Left renal cortex interstitium (tissue), 4 donors: ENCODE data around the gene SLC25A33. TPM values are rescaled to one million over a fixed set of nuclear protein-coding genes. Genes with fewer than 3 reads are reported as not detected.
"Not testable (repeated sequence)": the region's sequence is repeated elsewhere in the genome, so short reads cannot be mapped to it uniquely, and the experiment has no call there.

Experiments
- DNase-seq, 4 donors: peaks; one replicate each; pipeline ENCODE4 v3.0.0-alpha.2; 2013; ENCODE audit warnings: low read depth in 4 of 4, low spot score in 2 of 4, missing footprints in 1 of 4
- polyA plus RNA-seq, 4 donors: library from polyadenylated mRNA; unstranded; fragments of 120-200 nt; gene quantifications; one replicate each; pipeline ENCODE4 v1.2.1, GENCODE V29; 2013; ENCODE audit not compliant: insufficient read length in 4 of 4

Gene SLC25A33
- polyA plus RNA-seq, 4 donors, result 4.2 to 5.2 (median 4.3) TPM

DNA sequence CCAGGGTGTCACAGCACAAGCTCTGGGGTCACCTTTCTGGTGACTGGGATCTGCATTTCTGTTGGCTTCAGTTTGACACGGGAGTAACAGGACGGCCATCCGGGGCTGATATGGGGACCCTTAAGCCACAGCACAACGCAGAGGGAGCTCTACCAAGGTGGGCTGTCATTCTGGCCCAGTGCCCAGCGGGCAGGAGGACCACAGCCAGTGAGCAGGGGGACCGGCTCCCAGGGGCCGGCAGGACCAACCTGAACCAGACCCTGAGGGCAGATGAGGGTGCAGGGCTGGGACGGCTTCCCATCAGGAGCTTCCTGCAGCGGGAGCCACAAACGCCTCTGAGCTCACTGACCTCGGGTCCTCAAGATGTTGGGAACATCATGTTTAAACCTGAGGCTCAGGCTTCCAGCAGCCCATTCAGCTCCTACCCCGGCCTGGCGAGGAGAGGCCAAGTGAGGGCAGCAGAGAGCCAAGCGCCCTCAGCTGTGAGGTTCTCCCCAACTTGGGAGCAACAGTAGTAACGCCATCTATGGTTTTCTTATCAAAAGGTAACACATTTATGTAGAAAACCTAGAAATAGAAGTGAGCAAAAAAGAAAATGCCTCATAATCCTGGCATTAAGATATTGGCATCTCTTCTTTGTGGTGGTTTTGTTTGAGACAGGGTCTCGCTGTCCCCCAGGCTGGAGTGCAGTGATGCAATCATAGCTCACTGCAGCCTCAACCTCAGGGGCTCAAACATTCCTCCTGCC, 76.2 kb downstream of the SLC25A33 start:
- no peak for DNase-seq

DNA sequence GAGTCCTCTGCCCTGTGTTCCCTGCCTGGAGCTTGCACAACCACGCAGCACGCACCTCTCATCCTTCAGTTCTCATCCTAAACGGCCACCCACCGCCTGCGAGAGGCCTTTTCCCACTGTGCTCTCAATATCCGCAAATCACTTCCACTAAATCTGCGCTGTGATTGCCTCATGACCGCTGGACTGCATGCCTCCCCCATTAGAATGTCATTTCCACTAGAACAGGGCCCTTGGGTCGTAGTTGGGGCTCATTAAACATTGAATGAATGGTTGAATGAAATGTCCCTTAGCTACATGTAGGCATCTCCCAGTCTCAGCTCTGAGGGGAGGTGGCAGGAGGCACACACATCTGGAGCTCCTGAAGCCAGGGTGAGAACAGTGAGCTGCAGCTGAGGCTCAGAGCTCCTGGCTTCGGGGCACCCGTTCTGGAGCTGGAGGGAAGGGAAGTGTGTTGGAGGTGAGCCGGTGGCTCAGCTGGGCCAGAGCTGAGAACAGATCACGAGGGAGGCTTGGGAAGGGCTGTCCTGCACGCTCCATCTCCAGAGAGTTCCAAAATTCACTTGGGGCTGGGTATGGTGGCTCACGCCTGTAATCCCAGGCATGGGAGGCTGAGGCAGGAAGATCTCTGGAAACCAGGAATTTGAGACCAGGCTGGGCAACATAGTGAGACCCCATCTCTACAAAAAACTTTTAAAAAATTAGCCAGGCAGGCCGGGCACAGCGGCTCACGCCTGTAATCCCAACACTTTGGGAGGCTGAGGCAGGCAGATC, 79.8 kb downstream of the SLC25A33 start:
- no peak for DNase-seq

DNA sequence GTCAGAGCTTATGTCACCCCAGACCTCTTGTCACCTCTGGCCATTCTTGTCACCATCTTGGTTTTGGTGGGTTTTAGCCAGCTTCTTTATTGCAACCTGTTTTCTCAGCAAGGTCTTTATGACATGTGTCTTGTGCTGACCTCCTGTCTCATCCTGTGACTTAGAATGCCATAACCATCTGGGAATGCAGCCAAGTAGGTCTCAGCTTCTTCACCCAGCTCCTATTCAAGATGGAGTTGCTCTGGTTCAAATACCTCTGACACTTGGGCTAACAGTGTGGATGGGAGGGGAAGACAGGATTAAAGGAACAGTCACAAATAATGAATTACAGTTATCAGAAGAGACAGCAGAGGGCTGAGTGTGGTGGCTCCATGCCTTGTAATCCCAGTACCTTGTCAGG, 81.8 kb downstream of the SLC25A33 start:
- no peak for DNase-seq

DNA sequence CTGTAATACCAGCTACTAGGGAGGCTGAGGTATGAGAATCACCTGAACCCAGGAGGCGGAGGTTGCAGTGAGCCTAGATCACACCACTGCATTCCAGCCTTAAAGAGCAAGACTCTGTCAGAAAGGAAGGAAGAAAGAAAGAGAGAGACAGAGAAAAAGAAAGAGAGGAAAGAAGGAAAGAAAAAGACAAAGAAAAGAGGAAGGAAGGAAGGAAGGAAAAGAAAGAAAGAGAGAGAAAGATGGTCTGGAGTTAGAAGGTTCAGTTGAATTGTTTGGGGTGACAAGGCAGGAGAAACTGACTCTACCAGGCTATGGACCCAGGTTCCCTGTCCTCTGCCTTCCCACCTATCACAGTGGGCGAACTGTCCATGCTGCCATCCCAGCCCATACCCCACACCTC, 84.8 kb downstream of the SLC25A33 start:
- no peak for DNase-seq

DNA sequence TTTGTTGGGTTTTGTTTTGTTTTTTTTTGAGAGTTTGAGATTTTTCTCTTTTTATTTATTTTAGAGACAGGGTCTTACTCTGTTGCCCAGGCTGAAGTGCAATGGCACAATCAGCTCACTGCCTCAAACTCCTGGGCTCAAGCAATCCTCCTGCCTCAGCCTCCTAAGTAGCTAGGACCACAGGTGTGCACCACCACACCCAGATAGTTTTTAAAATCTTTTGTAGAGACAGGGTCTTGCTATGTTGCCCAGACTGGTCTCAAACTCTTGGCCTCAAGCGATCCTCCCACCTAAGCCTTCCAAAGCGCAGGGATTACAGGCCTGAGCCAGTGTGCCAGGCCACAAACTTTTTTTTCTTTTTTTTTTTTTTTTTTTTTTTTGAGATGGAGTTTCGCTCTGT, 85.8 kb downstream of the SLC25A33 start:
- DNase-seq, result not testable (repeated sequence)

DNA sequence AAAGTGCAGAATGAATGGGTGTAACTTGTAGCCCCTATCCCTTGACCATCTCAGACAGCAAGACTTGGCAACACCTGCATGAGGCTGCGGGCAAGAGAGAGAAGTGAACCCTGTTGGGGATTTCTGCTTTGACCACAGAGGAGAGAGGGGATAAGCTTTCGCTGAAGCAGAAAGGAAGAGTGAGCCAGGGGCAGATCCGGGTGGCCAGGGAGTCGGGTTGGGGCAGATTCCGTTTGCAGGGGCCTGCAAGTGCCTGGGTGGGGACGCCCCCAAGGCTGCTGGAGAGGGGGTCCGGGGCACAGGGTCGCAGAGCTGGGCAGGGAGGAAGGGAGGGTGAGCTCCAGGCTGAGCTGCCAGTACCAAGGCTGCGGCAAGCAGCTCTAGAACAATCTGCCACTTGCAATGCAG, 86.9 kb downstream of the SLC25A33 start:
- no peak for DNase-seq

DNA sequence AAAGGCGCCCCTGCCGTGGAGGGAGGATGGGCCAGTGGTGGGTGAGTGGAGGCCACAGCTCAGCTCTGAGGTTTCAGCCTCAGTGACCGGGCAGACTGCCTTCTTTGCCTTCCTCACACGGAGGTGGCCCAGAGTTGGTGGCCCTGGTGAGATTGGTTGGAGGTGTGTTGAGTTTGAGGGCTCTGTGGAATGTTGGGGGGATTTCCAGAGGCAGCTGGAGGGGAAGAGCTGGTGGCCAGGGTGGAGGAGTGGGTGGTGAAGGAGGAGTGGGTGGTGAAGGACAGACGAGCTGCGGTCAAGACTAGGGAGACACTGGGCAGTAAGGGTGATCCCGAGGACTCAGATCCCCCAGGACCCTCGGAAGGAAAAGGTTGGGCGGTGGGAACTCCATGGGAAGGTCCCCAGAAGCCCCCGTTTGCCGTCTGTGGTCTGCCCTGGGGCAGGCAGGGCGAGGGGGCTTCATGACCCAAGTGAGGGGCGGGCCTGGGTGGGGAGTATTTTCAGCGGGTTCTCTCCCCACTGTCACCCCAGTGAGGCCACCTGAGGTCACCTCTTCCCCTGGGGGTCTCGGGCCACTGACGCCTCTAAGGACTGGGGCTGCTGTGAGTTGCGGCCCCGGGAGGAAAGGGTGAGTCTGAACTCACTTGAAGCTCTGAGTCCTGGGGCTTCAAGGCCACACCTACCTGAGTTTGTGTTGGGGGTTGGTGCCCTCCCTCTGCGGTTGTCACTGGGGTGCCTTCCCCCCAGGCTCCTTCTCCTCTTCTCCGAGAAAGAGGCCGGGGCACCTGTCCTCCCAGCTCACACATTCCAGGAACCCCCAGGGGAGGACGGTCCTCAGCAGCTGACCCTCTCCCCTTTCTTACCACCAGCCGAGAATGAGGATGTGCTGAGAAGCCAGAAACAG, 89.5 kb downstream of the SLC25A33 start:
- no peak for DNase-seq

DNA sequence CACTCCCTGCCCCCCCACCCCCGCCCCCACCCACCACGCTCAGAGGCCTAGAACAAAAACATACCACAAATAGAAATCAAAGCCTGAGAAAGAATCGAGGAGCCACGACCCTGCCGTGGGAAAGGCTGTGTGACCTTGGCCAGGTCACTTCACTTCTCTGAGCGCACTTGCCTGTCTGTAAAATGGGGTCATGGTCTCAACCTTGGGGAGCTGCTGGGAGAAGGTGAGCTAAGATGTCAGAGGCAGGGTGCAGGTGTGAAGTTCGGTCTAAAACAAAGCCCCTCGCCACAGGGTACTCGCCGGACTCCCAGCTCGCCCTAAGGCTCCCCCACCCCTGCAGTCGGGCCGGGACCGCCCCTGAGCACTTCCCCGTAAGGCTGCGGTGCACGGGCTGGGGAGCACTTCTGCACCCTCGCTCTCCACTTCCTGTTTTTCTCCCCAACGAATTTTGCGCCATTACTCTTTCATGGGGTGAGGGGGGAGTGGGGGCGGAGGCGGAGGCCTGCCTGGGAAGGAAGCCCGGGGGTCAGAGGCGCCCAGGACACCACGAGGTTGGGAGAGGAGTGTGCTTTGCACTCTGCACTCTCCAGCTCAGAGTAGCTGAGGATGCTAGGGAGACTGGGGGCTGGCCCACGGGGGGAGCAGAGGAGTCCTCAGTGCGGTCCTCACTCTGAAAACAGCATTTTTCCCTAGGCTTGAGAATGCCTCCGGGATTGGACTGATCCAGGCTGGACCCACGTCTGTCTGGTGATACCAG, 90.4 kb downstream of the SLC25A33 start:
- no peak for DNase-seq

DNA sequence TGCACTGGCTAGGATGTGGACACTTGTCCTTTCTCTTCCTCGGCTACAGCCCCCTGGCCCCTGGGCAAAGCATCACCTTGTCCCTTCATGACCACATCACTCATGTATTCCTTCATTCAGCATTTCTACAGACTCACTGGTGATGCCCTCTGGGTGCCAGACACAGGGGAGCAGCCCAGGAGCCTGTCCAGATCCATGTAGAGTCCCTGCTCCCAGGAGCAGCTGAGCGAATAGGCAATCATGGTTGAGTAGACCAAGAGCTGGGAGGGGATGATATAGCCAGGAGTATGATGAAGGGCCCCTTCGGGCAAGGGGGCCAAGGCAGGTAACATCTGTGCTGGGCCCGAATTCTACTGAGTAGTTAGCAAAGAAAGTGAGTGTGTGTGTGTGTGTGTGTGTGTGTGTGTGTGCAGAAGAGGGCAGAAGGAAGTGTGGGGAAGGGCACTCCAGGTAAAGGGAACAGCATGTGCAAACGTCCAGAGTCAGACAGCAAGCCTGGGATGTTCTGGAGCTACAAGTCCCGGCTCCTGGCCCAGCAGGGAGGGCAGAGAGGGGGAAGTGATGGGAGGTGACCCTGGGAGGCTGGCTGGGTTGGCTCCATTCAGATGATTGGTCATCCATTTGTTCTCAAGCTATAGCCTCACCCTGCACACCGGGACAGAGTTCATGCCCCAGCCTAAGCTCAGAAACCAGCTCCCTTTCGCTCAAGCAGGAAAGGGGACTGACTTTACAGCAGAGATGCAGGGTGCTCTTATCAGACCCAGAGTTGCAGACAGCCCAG, 91.3 kb downstream of the SLC25A33 start:
- no peak for DNase-seq

DNA sequence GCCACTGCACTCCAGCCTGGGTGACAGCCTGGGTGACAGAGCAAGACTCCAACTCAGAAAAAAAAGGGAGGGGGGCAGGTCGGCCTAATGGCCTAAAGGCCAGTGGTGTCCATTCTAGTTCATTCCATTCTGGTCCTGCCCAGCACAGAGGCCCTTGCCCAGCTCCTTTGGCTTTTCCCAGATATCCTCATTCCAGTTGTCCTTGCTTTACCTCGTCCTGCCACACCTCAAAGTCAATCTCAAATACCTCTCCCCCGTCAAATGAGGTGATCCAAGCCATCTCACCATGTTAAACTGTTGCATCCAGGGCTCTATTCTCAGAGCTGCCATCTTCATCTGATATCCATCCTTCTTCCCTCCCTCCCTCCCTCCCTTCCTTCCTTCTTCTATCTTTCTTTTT, 92.3 kb downstream of the SLC25A33 start:
- no peak for DNase-seq

DNA sequence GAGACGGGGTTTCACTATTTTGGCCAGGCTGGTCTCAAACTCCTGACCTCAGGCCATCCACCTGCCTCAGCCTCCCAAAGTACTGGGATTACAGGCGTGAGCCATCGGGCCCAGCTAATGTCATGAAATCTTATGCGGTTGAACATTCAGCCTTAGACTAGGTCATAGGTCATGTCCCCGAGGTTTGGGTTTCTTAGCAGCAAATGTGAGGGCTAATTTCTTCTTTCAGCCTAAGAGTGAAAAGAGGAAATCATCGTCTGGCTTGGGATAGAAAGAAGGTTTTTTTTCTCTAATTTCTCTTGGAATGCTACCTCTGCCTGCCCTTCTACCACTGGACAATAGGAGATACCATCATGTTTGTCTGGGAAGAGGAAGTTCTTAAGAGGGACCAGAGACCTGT, 94.2 kb downstream of the SLC25A33 start:
- no peak for DNase-seq

DNA sequence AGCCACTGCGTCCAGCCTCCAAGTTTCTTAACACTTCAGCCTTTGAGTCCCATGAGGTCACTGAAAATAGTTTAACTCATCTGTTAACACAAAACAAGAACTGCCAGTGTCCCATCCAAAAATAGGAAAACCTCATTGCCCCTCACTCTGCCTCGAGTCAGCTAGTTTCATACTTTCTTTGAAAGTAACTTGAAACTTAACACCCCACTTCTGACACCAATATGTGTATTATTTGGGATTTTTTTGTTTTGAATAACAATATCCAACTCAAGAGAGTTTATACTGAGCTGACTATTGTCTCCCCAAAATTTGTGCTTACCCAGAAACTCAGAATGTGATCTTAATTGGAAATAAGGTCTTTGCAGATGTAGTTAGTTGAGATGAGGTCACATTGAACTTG, 95.3 kb downstream of the SLC25A33 start:
- DNase-seq, result no peak

Other genes starting within 250 kb of the SLC25A33 start
- gene SPSB1, start 246.6 kb upstream of the SLC25A33 start, polyA plus RNA-seq, result 10 to 100 TPM; 11.0 to 14.0 (median 11.4) TPM
- 10 to 100 TPM; 11.6 to 25.1 (median 20.8) TPM for gene TMEM201, start 49.4 kb downstream of the SLC25A33 start, polyA plus RNA-seq
- gene PIK3CD, start 112.3 kb downstream of the SLC25A33 start, polyA plus RNA-seq, result 1 to 10 TPM; 5.9 to 9.6 (median 7.4) TPM